Neural cell (in vitro differentiated cells): ENCODE data around the gene CSMD2. TPM values are rescaled to one million over a fixed set of nuclear protein-coding genes. Genes with fewer than 3 reads are reported as not detected.

Experiments
- H2AFZ ChIP-seq: fragments of 200-600, 300-800 bp; sonication (generic), shearing (Covaris generic); 2 replicates; pipeline ENCODE4 v1.6.0; 2014; ENCODE audit warnings: low read depth, mild to moderate bottlenecking, antibody characterized with exemption, low read length, moderate library complexity
- H3F3A ChIP-seq: fragments of 200-600 bp; shearing (Covaris generic); 2 replicates; pipeline ENCODE4 v1.6.1; 2016; ENCODE audit warnings: mild to moderate bottlenecking, moderate library complexity, mixed read lengths, antibody characterized with exemption, low read length; ENCODE audit not compliant: insufficient read depth, poor library complexity, severe bottlenecking
- H3K27ac ChIP-seq: fragments of 200-600, 300-800 bp; sonication (generic), shearing (Covaris generic); 2 replicates; pipeline ENCODE4 v1.5.1; 2014; ENCODE audit warnings: mild to moderate bottlenecking, low read length, moderate library complexity
- H3K27me3 ChIP-seq: fragments of 300-800, 200-600 bp; sonication (generic), shearing (Covaris generic); 2 replicates; pipeline ENCODE4 v1.6.0; 2014; ENCODE audit warnings: mild to moderate bottlenecking, low read depth, low read length, moderate library complexity; ENCODE audit not compliant: insufficient read depth
- H3K36me3 ChIP-seq: fragments of 300-800, 200-600 bp; sonication (generic), shearing (Covaris generic); 2 replicates; pipeline ENCODE4 v1.5.1; 2014; ENCODE audit warnings: mild to moderate bottlenecking, antibody characterized with exemption, low read length, moderate library complexity; ENCODE audit not compliant: insufficient read depth
- H3K4me2 ChIP-seq: fragments of 300-800, 200-600 bp; sonication (generic), shearing (Covaris generic); 2 replicates; pipeline ENCODE4 v1.6.0; 2014; ENCODE audit warnings: mild to moderate bottlenecking, low read length
- H3K4me3 ChIP-seq: fragments of 300-800, 200-600 bp; sonication (generic), shearing (Covaris generic); 2 replicates; pipeline ENCODE4 v1.5.1; 2014; ENCODE audit warnings: mild to moderate bottlenecking, low read length, moderate library complexity
- H3K79me2 ChIP-seq: fragments of 200-600 bp; shearing (Covaris generic); replicated peaks from 2 replicates; pipeline ENCODE4 v1.6.0; 2014; ENCODE audit warnings: mild to moderate bottlenecking, low read length, moderate library complexity; ENCODE audit not compliant: insufficient read depth
- H3K9ac ChIP-seq: fragments of 300-800, 200-600 bp; sonication (generic), shearing (Covaris generic); 2 replicates; pipeline ENCODE4 v1.6.1; 2016; ENCODE audit warnings: mild to moderate bottlenecking, low read length, mixed read lengths
- H3K9me2 ChIP-seq: fragments of 200-600 bp; shearing (Covaris generic); 2 replicates; pipeline ENCODE4 v1.6.1; 2016; ENCODE audit warnings: mild to moderate bottlenecking, low read length, mixed read lengths; ENCODE audit not compliant: insufficient read depth
- H3K9me3 ChIP-seq: fragments of 200-600, 300-800 bp; sonication (generic), shearing (Covaris generic); 2 replicates; pipeline ENCODE4 v1.6.1; 2016; ENCODE audit warnings: mild to moderate bottlenecking, mixed run types, low read length, moderate library complexity, mixed read lengths
- H4K20me1 ChIP-seq: fragments of 200-600 bp; shearing (Covaris generic); 2 replicates; pipeline ENCODE4 v1.6.1; 2016; ENCODE audit warnings: mild to moderate bottlenecking, mixed run types; ENCODE audit not compliant: insufficient read depth
- CTCF ChIP-seq: fragments of 450-650 bp; IDR thresholded peaks from 2 replicates; pipeline ENCODE4 v1.5.1; 2014; ENCODE audit warnings: antibody characterized with exemption, mild to moderate bottlenecking, moderate library complexity; ENCODE audit not compliant: poor library complexity, severe bottlenecking
- EP300 ChIP-seq: fragments of 450-650 bp; conservative IDR thresholded peaks from 2 replicates; pipeline ENCODE4 v1.6.1; 2014; ENCODE audit warnings: antibody characterized with exemption, mild to moderate bottlenecking, moderate library complexity; ENCODE audit not compliant: poor library complexity, severe bottlenecking
- EZH2 ChIP-seq: fragments of 200-600, 300-800 bp; shearing (Covaris generic), sonication (generic); IDR thresholded peaks from 2 replicates; pipeline ENCODE4 v1.6.1; 2014; ENCODE audit warnings: antibody characterized with exemption, low read length, borderline replicate concordance, mild to moderate bottlenecking; ENCODE audit not compliant: insufficient read depth, poor library complexity, severe bottlenecking
- MXI1 ChIP-seq: fragments of 450-650 bp; conservative IDR thresholded peaks from 2 replicates; pipeline ENCODE4 v1.6.1; 2014; ENCODE audit warnings: antibody characterized with exemption, mild to moderate bottlenecking; ENCODE audit not compliant: poor library complexity, severe bottlenecking
- POLR2AphosphoS5 ChIP-seq: IDR thresholded peaks from 2 replicates; pipeline ENCODE4 v1.6.1; 2012
- RAD21 ChIP-seq: fragments of 450-650 bp; conservative IDR thresholded peaks from 2 replicates; pipeline ENCODE4 v1.6.1; 2014; ENCODE audit warnings: antibody characterized with exemption, mild to moderate bottlenecking, moderate library complexity
- SMC3 ChIP-seq: fragments of 450-650 bp; conservative IDR thresholded peaks from 2 replicates; pipeline ENCODE4 v1.6.1; 2014; ENCODE audit warnings: antibody characterized with exemption, mild to moderate bottlenecking, moderate library complexity; ENCODE audit not compliant: poor library complexity
- TAF1 ChIP-seq: IDR thresholded peaks from 2 replicates; pipeline ENCODE4 v1.6.1; 2012; ENCODE audit warnings: low read depth
- polyA plus RNA-seq: library from polyadenylated mRNA; depleted of rRNA; stranded (reverse); fragments of >200 nt; gene quantifications from 2 replicates; pipeline ENCODE4 v1.2.3, GENCODE V29; 2014
- TF ChIP-seq, protein P1 (sequence below): IDR thresholded peaks from 2 replicates; pipeline ENCODE4 v1.6.1; 2012; ENCODE audit warnings: borderline replicate concordance

CSMD2 gene
- polyA plus RNA-seq, 1 donor from 2014 or later, result 9.6 TPM

- H3F3A ChIP-seq, result no peaks in the 10 kb centered on the region
- no peaks in the 10 kb centered on the region for H3K9me2 ChIP-seq
- no peak for TF ChIP-seq TAF1
- no peak for TF ChIP-seq MXI1
- TF ChIP-seq EZH2, result no peak
- no peak for TF ChIP-seq RAD21
- no peak for TF ChIP-seq EP300
- TF ChIP-seq, protein P1, sequence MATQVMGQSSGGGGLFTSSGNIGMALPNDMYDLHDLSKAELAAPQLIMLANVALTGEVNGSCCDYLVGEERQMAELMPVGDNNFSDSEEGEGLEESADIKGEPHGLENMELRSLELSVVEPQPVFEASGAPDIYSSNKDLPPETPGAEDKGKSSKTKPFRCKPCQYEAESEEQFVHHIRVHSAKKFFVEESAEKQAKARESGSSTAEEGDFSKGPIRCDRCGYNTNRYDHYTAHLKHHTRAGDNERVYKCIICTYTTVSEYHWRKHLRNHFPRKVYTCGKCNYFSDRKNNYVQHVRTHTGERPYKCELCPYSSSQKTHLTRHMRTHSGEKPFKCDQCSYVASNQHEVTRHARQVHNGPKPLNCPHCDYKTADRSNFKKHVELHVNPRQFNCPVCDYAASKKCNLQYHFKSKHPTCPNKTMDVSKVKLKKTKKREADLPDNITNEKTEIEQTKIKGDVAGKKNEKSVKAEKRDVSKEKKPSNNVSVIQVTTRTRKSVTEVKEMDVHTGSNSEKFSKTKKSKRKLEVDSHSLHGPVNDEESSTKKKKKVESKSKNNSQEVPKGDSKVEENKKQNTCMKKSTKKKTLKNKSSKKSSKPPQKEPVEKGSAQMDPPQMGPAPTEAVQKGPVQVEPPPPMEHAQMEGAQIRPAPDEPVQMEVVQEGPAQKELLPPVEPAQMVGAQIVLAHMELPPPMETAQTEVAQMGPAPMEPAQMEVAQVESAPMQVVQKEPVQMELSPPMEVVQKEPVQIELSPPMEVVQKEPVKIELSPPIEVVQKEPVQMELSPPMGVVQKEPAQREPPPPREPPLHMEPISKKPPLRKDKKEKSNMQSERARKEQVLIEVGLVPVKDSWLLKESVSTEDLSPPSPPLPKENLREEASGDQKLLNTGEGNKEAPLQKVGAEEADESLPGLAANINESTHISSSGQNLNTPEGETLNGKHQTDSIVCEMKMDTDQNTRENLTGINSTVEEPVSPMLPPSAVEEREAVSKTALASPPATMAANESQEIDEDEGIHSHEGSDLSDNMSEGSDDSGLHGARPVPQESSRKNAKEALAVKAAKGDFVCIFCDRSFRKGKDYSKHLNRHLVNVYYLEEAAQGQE, result no peak
- TF ChIP-seq POLR2AphosphoS5, result no peak
- TF ChIP-seq CTCF, result no peak
- TF ChIP-seq SMC3, result no peak
- no peaks in the 10 kb centered on the region for H3K9me3 ChIP-seq
- H3K4me3 ChIP-seq, result no peak overlapping the region
- H3K36me3 ChIP-seq, result no peaks in the 10 kb centered on the region
- no peak overlapping the region for H2AFZ ChIP-seq
- no peak overlapping the region for H3K9ac ChIP-seq
- no peak overlapping the region for H3K27ac ChIP-seq
- no peaks in the 10 kb centered on the region for H3K79me2 ChIP-seq
- no peaks in the 10 kb centered on the region for H3K27me3 ChIP-seq
- no peak overlapping the region for H3K4me2 ChIP-seq
- no peaks in the 10 kb centered on the region for H4K20me1 ChIP-seq
Observed at GRCh38 chr1:33516891-33517567, 648.0 kb downstream of the CSMD2 start.

- no peak overlapping the region for H3K4me3 ChIP-seq
- TF ChIP-seq POLR2AphosphoS5 (no peak), RAD21 (no peak), TAF1 (no peak), MXI1 (no peak), EP300 (no peak), SMC3 (no peak), CTCF (no peak), EZH2 (no peak)
- TF ChIP-seq, protein P1, result no peak
- no peaks in the 10 kb centered on the region for H3K36me3 ChIP-seq
- H3F3A ChIP-seq, result no peaks in the 10 kb centered on the region
- no peak overlapping the region for H3K4me2 ChIP-seq
- H3K9me3 ChIP-seq, result no peaks in the 10 kb centered on the region
- H3K79me2 ChIP-seq, result no peaks in the 10 kb centered on the region
- no peaks in the 10 kb centered on the region for H3K27me3 ChIP-seq
- H3K27ac ChIP-seq, result no peak overlapping the region
- H3K9ac ChIP-seq, result no peak overlapping the region
- H2AFZ ChIP-seq, result no peak overlapping the region
- H4K20me1 ChIP-seq, result no peaks in the 10 kb centered on the region
- no peaks in the 10 kb centered on the region for H3K9me2 ChIP-seq
Observed at GRCh38 chr1:33516428-33516827, 648.6 kb downstream of the CSMD2 start.
